K562 (cell line): Measurements from ENCODE around the gene TBC1D9. TPM values are rescaled to one million over a fixed set of nuclear protein-coding genes. Genes with fewer than 3 reads are reported as not detected.

Source experiments
- ATAC-seq: fragments of 200-7000 bp; cut with Tn5 transposase; 3 replicates; pipeline ENCODE4 v1.9.1; 2020; ENCODE audit warnings: moderate library complexity
- BruUV-seq: library from RNA; stranded (reverse); fragments of 400-500 nt; replicated peaks from 2 replicates; lab custom pipeline; 2021; lab: Mats Ljungman, UMichigan
- CTCF ChIA-PET: fragments of 300-600 bp; formaldehyde crosslinking; extraction: SDS; loops from one replicate; lab custom pipeline; 2021; ENCODE audit warnings: low intra/inter-chr PET ratio; lab: Yijun Ruan, JAX
- POLR2A ChIA-PET: fragments of 300-600, 350-650 bp; sonication (Branson Sonifier 250); formaldehyde crosslinking; extraction: SDS; loops from one replicate; lab custom pipeline; 2021; ENCODE audit warnings: antibody characterized with exemption, inconsistent platforms; lab: Yijun Ruan, JAX
- DNase-seq, 4 experiments: peaks; one replicate each; pipeline versions ENCODE4 v3.0.0 to v3.0.0-alpha.2; 2011 to 2018; ENCODE audit warnings: low spot score in 3 of 4, mixed read lengths in 3 of 4; ENCODE audit errors: extremely low read depth in 1 of 4
- FAIRE-seq: peaks from 2 replicates; lab custom pipeline; 2011; peaks lifted over from hg19 to GRCh38; lab: Jason Lieb, UNC
- H2AFZ ChIP-seq: 2 replicates; pipeline ENCODE4 v1.6.0; 2011; ENCODE audit warnings: low read depth, low read length, control low read depth, inconsistent platforms
- H3K27ac ChIP-seq: fragments of 200-600 bp; 3 replicates; pipeline ENCODE4 v1.8.0; 2011; ENCODE audit warnings: low read depth, mild to moderate bottlenecking, control low read depth, inconsistent platforms, low read length, moderate library complexity, mixed read lengths; ENCODE audit errors: extremely low read depth
- H3K27me3 ChIP-seq, 2 experiments: fragments of 300-600 bp in 1 of 2; 2 replicates in 1 of 2; 3 replicates in 1 of 2; pipeline versions ENCODE4 v1.6.0 to v1.8.0; 2011; ENCODE audit warnings: inconsistent platforms in 2 of 2, low read length in 2 of 2, mild to moderate bottlenecking in 1 of 2, mixed read lengths in 1 of 2, moderate library complexity in 1 of 2; ENCODE audit not compliant: control insufficient read depth in 2 of 2, insufficient read depth in 2 of 2
- H3K36me3 ChIP-seq: fragments of 300-600 bp; 3 replicates; pipeline ENCODE4 v1.8.0; 2011; ENCODE audit warnings: mild to moderate bottlenecking, low read length, inconsistent platforms; ENCODE audit not compliant: control insufficient read depth, insufficient read depth
- H3K4me1 ChIP-seq, 2 experiments: fragments of 200-600 bp in 1 of 2; replicated peaks in 1 of 2; 2 replicates in 1 of 2; 3 replicates in 1 of 2; pipeline versions ENCODE4 v1.5.1 to v1.8.0; 2011; ENCODE audit warnings: inconsistent platforms in 2 of 2, low read length in 2 of 2, mild to moderate bottlenecking in 1 of 2, mixed read lengths in 1 of 2, moderate library complexity in 1 of 2; ENCODE audit not compliant: control insufficient read depth in 2 of 2, insufficient read depth in 2 of 2
- H3K4me2 ChIP-seq: 2 replicates; pipeline ENCODE4 v1.6.1; 2011; ENCODE audit warnings: low read length, control low read depth, inconsistent platforms, mixed read lengths; ENCODE audit not compliant: insufficient read depth
- H3K4me3 ChIP-seq: fragments of 200-600 bp; sonication (generic), shearing (Covaris generic); 2 replicates; pipeline ENCODE4 v1.5.1; 2016; ENCODE audit warnings: control low read depth, inconsistent platforms
- H3K79me2 ChIP-seq: fragments of 200-600 bp; 3 replicates; pipeline ENCODE4 v1.8.0; 2011; ENCODE audit warnings: low read length, inconsistent platforms; ENCODE audit not compliant: control insufficient read depth, insufficient read depth
- H3K9ac ChIP-seq, 2 experiments: 2 replicates each; pipeline versions ENCODE4 v1.6.0 to v1.6.1; 2011; ENCODE audit warnings: low read depth in 2 of 2, low read length in 2 of 2, control low read depth in 1 of 2, inconsistent platforms in 1 of 2, mild to moderate bottlenecking in 1 of 2, mixed read lengths in 1 of 2; ENCODE audit not compliant: insufficient read depth in 1 of 2
- H3K9me1 ChIP-seq: one replicate; pipeline ENCODE4 v1.6.0; 2011; ENCODE audit warnings: inconsistent platforms, mild to moderate bottlenecking, low read length, moderate library complexity; ENCODE audit not compliant: control insufficient read depth, insufficient read depth
- H3K9me3 ChIP-seq: replicated peaks from 2 replicates; pipeline ENCODE4 v1.5.1; 2011; ENCODE audit warnings: low read depth, low read length, inconsistent platforms; ENCODE audit not compliant: control insufficient read depth, insufficient read depth
- H4K20me1 ChIP-seq: replicated peaks from 2 replicates; pipeline ENCODE4 v1.6.1; 2011; ENCODE audit warnings: low read length, inconsistent platforms, mixed read lengths; ENCODE audit not compliant: control insufficient read depth, insufficient read depth
- SRSF9 ChIP-seq: fragments of 200-400 bp; formaldehyde crosslinking; IDR thresholded peaks from 2 replicates; pipeline ENCODE4 v1.6.1; 2017; ENCODE audit warnings: low read depth, low read length, borderline replicate concordance
- WHSC1 ChIP-seq: IDR thresholded peaks from one replicate; pipeline ENCODE4 v1.6.1; 2012; ENCODE audit warnings: low read length, control low read depth, inconsistent platforms
- ZNF354B ChIP-seq: fragments of 250-450 bp; sonication (Bioruptor Pico); IDR thresholded peaks from 2 replicates; pipeline ENCODE4 v1.4.0; 2020
- WGBS: fragments of 100-300 bp; shearing (Covaris generic); methylation state at CpG from one replicate; pipeline ENCODE4 v1.1.6; 2016; ENCODE audit warnings: low coverage, mixed read lengths; ENCODE audit not compliant: insufficient coverage; ENCODE audit errors: missing lambda C conversion rate; 5-methylcytosine and 5-hydroxymethylcytosine counted together
- in situ Hi-C: fragments of 300-500 bp; cut with MboI; formaldehyde crosslinking; loops from 4 replicates; pipeline ENCODE4 v1.15.0; 2018; ENCODE audit warnings: inconsistent platforms, mixed read lengths
- intact Hi-C: fragments of 100-400 bp; cut with micrococcal nuclease; formaldehyde crosslinking; loops from 2 replicates; pipeline ENCODE4 v1.14.2; 2022
- polyA plus RNA-seq, 8 experiments: library from polyadenylated mRNA; depleted of rRNA in 4 of 8; stranded (reverse) in 5 of 8; unstranded in 3 of 8; fragments of >200 nt; fragmentation: Nextera tagmentation in 2 of 8; fragmentation: Illumina TruSeq in 1 of 8; extraction: Ambion mirVana in 2 of 8; extraction: Trizol in 1 of 8; gene quantifications; 2 replicates each; pipeline versions ENCODE4 v1.2.1 to v1.2.3, GENCODE V29; 2011 to 2014; ENCODE audit warnings: inconsistent platforms in 1 of 8, missing spikeins in 1 of 8
- total RNA-seq, 7 experiments: library from RNA; depleted of rRNA in 6 of 7; stranded (reverse); fragments of >200 nt in 6 of 7; fragmentation: Illumina TruSeq in 2 of 7; extraction: Trizol in 2 of 7; gene quantifications; 2 replicates each; pipeline versions ENCODE4 v1.2.1 to v1.2.3, GENCODE V29; 2011 to 2021; ENCODE audit warnings: low replicate concordance in 1 of 7
- TF ChIP-seq, protein P1 (sequence below), 3 experiments: IDR thresholded peaks in 2 of 3; conservative IDR thresholded peaks in 1 of 3; 2 replicates each; pipeline ENCODE4 v1.5.1; 2011 to 2012; ENCODE audit warnings: low read length in 3 of 3, mild to moderate bottlenecking in 3 of 3, control low read depth in 2 of 3, improper control_type of control experiment in 1 of 3, inconsistent platforms in 1 of 3, low read depth in 1 of 3, mixed read lengths in 1 of 3, moderate library complexity in 1 of 3; ENCODE audit not compliant: insufficient read depth in 2 of 3

TBC1D9 gene
- total and polyA plus RNA-seq, 9 of the 15 experiments (the other 6 are each of a cell fraction or from before 2014, with no cell fraction given), result 0.13 TPM; not detected in 8

DNA sequence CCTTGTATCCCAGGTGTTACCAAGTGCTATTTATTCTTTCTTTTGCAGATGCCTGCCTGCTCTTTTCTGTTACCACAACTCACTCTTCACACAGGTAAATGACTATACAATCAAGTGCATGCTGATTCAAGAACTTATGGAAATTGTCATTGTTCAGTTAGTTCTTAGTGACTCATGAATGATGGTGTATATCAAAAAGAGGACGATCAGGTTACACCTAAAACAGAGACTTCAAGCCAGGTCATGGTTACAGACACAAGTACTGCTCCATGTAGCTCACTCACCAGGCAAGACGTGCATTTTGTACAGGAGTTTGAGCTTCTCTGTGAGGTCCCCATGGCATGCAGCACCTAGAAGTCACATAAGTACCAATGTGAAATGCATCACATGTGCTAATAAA, 128.2 kb downstream of the TBC1D9 start (continued):
- TF ChIP-seq SRSF9, result no peak
- no peak for TF ChIP-seq WHSC1
- TF ChIP-seq, all 486 proteins: peak for 0

DNA sequence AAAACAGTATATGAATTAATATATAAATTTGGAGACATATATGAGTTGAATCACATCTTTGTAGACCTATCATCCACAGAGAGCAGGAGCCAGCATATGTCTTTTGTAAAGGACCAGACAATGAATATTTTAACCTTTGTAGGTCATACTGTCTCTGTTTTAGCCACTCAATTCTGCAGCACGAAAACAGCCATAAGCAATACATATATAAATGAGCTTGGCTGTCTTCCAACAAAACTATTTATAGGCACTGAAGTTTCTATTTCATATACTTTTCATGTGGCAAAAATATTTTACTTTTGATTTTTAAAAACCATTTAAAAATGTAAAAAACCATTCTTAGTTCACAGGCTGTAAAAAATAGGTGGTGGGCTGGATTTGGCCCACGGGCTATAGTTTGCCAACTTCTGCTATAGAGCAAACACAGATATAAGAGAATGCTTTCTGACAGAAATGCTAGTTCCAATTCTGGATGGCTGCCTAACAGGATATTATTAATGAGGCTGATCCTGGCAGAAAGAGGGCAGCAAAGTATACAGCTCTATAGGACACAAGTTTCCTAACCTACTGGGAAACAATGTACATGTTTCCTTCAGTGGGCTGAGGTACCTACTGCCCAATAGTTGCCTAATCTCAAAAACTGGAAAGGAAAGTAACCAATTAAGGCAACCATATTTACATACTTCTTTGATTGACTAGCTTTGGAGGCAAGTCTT, 129.4 kb downstream of the TBC1D9 start:
- Histone ChIP-seq H4K20me1 (no peaks in the 10 kb centered on the region), H3K27me3 (peaks cover 6 to 10% of the 10 kb centered on the region in 2 experiments; a peak in 4 of 5 replicates), H2AFZ (no peak overlapping the region), H3K79me2 (no peaks in the 10 kb centered on the region), H3K9me1 (no peaks in the 10 kb centered on the region), H3K4me2 (no peak overlapping the region), H3K4me1 (peaks cover 0 to 6% of the 10 kb centered on the region in 2 experiments; a peak in 1 of 5 replicates), H3K4me3 (no peak overlapping the region), H3K9me3 (no peaks in the 10 kb centered on the region), H3K36me3 (no peaks in the 10 kb centered on the region), H3K9ac (no peak overlapping the region), H3K27ac (no peak overlapping the region)
- in situ Hi-C loops, result no loop called here
- FAIRE-seq (no peak), ATAC-seq (no peak), DNase-seq (no peak)
- intact Hi-C loops, result no loop called here
- 0% methylated on average over 2 of the region's 2 CpGs for WGBS
- TF ChIP-seq, protein P1, sequence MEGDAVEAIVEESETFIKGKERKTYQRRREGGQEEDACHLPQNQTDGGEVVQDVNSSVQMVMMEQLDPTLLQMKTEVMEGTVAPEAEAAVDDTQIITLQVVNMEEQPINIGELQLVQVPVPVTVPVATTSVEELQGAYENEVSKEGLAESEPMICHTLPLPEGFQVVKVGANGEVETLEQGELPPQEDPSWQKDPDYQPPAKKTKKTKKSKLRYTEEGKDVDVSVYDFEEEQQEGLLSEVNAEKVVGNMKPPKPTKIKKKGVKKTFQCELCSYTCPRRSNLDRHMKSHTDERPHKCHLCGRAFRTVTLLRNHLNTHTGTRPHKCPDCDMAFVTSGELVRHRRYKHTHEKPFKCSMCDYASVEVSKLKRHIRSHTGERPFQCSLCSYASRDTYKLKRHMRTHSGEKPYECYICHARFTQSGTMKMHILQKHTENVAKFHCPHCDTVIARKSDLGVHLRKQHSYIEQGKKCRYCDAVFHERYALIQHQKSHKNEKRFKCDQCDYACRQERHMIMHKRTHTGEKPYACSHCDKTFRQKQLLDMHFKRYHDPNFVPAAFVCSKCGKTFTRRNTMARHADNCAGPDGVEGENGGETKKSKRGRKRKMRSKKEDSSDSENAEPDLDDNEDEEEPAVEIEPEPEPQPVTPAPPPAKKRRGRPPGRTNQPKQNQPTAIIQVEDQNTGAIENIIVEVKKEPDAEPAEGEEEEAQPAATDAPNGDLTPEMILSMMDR (IDR thresholded peaks at IDR 0.05 in 2 of 3, conservative IDR thresholded peaks at IDR 0.05 in 1 of 3; ENCODE audit: insufficient read depth in 2 of 3, low read depth in 1 of 3, low read length in 3 of 3), result 0 out of 6 replicates have a peak, but pooled peaks of 1 of the 3 experiments have one; percentile 9
- TF ChIP-seq ZNF354B (CRISPR knock-in tag), result no peak
- POLR2A ChIA-PET, result no interaction called here
- CTCF ChIA-PET, result no interaction called here
- no TSS peak for BruUV-seq
